Measurements from ENCODE around the gene HSD17B2. TPM values are rescaled to one million over a fixed set of nuclear protein-coding genes. Genes with fewer than 3 reads are reported as not detected.

The HSD17B2 gene
- total RNA-seq, 1 experiment from 2014 or later: 0.55 TPM

GRCh38 chr16:82062645-82063058, 27.6 kb downstream of the HSD17B2 start (continued):
- no peak for TF ChIP-seq HMGA2 (CRISPR knock-in tag; IDR thresholded peaks at IDR 0.05)
- no peak for TF ChIP-seq ZNF281 (CRISPR knock-in tag; IDR thresholded peaks at IDR 0.05)
- TF ChIP-seq NFATC4 (CRISPR knock-in tag; IDR thresholded peaks at IDR 0.05): no peak
- no peak for TF ChIP-seq ZNF416 (CRISPR knock-in tag; IDR thresholded peaks at IDR 0.05)
- TF ChIP-seq ZNF671 (CRISPR knock-in tag; IDR thresholded peaks at IDR 0.05): no peak
- TF ChIP-seq STAT6 (CRISPR knock-in tag; conservative IDR thresholded peaks at IDR 0.05; ENCODE audit: low read depth): no peak

- H3K9me3 Mint-ChIP-seq: no peaks in the 10 kb centered on the region
- no peaks in the 10 kb centered on the region for H3K4me1 Mint-ChIP-seq
- H3K36me3 Mint-ChIP-seq: no peaks in the 10 kb centered on the region
- H3K27me3 Mint-ChIP-seq (ENCODE audit: low read depth): peaks cover 3% of the 10 kb centered on the region; the same call in 1 of the 2 replicates
- no peak for ATAC-seq
- ChIA-PET POLR2A (no interaction called here), CTCF (interaction anchor here (0.5 to 1.0 kb wide), 2 partner anchors 67 to 204 kb away, joined by 3 to 4 read pairs; no protein-coding TSS in a partner anchor)
- H3K4me3 Mint-ChIP-seq: no peak overlapping the region
- no peak overlapping the region for H3K27ac Mint-ChIP-seq
- DNase-seq (ENCODE audit: low spot score): no peak
- no peak for TF ChIP-seq TCF7 (CRISPR knock-in tag; IDR thresholded peaks at IDR 0.05; ENCODE audit: low read depth)
- TF ChIP-seq ATF6 (CRISPR knock-in tag; IDR thresholded peaks at IDR 0.05): no peak
- no peak for TF ChIP-seq NR1H2 (CRISPR knock-in tag; IDR thresholded peaks at IDR 0.05)
- TF ChIP-seq CREB1 (CRISPR knock-in tag; IDR thresholded peaks at IDR 0.05): no peak
- no peak for TF ChIP-seq ZNF423 (CRISPR knock-in tag; IDR thresholded peaks at IDR 0.05)
- no peak for TF ChIP-seq ZNF317 (CRISPR knock-in tag; IDR thresholded peaks at IDR 0.05; ENCODE audit: borderline replicate concordance, low read depth)
- TF ChIP-seq GRHL2 (CRISPR knock-in tag; IDR thresholded peaks at IDR 0.05; ENCODE audit: insufficient replicate concordance, severe bottlenecking): no peak
- no peak for TF ChIP-seq ZNF121 (CRISPR knock-in tag; IDR thresholded peaks at IDR 0.05)
- no peak for TF ChIP-seq ZNF396 (CRISPR knock-in tag; IDR thresholded peaks at IDR 0.05; ENCODE audit: borderline replicate concordance)
- no peak for TF ChIP-seq NR3C1 (CRISPR knock-in tag; conservative IDR thresholded peaks at IDR 0.05; ENCODE audit: low read depth)
Observed at GRCh38 chr16:82063456-82064082, 28.5 kb downstream of the HSD17B2 start.

All from WTC11 (cell line).